ENCODE results near the gene SH3RF3.

- TF ChIP-seq PATZ1 (CRISPR knock-in tag; IDR thresholded peaks at IDR 0.05; ENCODE audit: borderline replicate concordance) (no peak), CREB5 (CRISPR knock-in tag; IDR thresholded peaks at IDR 0.05; ENCODE audit: low read depth) (no peak)
Measured at GRCh38 chr2:109348190-109348589, 219.2 kb downstream of the SH3RF3 start.

Data from SK-N-SH treated with all-trans-retinoic acid at 6 μM for 48 hours (cell line).